NT2/D1 (cell line): Measurements from ENCODE around the gene GRIPAP1.

ENCODE experiments used
- SUZ12 ChIP-seq: IDR thresholded peaks from 2 replicates; pipeline ENCODE4 v1.6.1; 2011; ENCODE audit not compliant: insufficient read length, insufficient read depth; ENCODE audit errors: extremely low read depth
- YY1 ChIP-seq: IDR thresholded peaks from 2 replicates; pipeline ENCODE4 v1.6.1; 2011; ENCODE audit not compliant: insufficient read length, insufficient read depth
- ZNF274 ChIP-seq: IDR thresholded peaks from 2 replicates; pipeline ENCODE4 v1.6.1; 2011; ENCODE audit warnings: mild to moderate bottlenecking, low read depth, low read length

- TF ChIP-seq YY1 (no peak), SUZ12 (no peak), ZNF274 (no peak)
Measured at GRCh38 chrX:48957827-48958634, 44.0 kb downstream of the GRIPAP1 start.
